ENCODE data around the gene RNF149. TPM values are rescaled to one million over a fixed set of nuclear protein-coding genes. Genes with fewer than 3 reads are reported as not detected.

Gene RNF149
- total and polyA plus RNA-seq, 2 experiments from 2014 or later: 38.8 to 47.6 TPM

- TF ChIP-seq, protein P1, sequence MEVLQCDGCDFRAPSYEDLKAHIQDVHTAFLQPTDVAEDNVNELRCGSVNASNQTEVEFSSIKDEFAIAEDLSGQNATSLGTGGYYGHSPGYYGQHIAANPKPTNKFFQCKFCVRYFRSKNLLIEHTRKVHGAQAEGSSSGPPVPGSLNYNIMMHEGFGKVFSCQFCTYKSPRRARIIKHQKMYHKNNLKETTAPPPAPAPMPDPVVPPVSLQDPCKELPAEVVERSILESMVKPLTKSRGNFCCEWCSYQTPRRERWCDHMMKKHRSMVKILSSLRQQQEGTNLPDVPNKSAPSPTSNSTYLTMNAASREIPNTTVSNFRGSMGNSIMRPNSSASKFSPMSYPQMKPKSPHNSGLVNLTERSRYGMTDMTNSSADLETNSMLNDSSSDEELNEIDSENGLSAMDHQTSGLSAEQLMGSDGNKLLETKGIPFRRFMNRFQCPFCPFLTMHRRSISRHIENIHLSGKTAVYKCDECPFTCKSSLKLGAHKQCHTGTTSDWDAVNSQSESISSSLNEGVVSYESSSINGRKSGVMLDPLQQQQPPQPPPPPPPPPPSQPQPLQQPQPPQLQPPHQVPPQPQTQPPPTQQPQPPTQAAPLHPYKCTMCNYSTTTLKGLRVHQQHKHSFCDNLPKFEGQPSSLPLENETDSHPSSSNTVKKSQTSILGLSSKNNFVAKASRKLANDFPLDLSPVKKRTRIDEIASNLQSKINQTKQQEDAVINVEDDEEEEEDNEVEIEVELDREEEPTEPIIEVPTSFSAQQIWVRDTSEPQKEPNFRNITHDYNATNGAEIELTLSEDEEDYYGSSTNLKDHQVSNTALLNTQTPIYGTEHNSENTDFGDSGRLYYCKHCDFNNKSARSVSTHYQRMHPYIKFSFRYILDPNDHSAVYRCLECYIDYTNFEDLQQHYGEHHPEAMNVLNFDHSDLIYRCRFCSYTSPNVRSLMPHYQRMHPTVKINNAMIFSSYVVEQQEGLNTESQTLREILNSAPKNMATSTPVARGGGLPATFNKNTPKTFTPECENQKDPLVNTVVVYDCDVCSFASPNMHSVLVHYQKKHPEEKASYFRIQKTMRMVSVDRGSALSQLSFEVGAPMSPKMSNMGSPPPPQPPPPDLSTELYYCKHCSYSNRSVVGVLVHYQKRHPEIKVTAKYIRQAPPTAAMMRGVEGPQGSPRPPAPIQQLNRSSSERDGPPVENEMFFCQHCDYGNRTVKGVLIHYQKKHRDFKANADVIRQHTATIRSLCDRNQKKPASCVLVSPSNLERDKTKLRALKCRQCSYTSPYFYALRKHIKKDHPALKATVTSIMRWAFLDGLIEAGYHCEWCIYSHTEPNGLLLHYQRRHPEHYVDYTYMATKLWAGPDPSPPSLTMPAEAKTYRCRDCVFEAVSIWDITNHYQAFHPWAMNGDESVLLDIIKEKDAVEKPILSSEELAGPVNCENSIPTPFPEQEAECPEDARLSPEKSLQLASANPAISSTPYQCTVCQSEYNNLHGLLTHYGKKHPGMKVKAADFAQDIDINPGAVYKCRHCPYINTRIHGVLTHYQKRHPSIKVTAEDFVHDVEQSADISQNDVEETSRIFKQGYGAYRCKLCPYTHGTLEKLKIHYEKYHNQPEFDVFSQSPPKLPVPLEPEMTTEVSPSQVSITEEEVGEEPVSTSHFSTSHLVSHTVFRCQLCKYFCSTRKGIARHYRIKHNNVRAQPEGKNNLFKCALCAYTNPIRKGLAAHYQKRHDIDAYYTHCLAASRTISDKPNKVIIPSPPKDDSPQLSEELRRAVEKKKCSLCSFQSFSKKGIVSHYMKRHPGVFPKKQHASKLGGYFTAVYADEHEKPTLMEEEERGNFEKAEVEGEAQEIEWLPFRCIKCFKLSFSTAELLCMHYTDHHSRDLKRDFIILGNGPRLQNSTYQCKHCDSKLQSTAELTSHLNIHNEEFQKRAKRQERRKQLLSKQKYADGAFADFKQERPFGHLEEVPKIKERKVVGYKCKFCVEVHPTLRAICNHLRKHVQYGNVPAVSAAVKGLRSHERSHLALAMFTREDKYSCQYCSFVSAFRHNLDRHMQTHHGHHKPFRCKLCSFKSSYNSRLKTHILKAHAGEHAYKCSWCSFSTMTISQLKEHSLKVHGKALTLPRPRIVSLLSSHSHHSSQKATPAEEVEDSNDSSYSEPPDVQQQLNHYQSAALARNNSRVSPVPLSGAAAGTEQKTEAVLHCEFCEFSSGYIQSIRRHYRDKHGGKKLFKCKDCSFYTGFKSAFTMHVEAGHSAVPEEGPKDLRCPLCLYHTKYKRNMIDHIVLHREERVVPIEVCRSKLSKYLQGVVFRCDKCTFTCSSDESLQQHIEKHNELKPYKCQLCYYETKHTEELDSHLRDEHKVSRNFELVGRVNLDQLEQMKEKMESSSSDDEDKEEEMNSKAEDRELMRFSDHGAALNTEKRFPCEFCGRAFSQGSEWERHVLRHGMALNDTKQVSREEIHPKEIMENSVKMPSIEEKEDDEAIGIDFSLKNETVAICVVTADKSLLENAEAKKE (CRISPR knock-in tag; IDR thresholded peaks at IDR 0.05): no peak
These were observed 17.8 kb downstream of the RNF149 start (continued) for GRCh38 chr2:101290711-101291110.

DNA sequence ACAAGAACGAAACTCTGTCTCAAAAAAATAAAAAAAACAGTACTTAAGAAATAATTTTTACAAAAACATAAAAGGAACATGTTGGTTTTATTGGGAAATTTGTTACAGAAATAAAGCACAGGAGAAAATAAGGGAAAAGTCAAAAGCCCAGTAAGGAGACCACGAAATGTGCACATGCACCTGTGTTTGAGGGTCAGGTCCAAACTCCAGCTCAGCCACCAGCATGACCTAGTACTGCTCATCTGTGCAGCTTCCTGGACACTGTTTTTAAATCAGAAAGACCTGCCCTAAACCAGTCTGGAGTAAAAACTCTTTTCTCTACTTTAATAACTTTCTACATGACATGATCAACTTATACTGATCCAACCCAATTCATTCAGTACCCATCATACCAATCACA, 21.2 kb downstream of the RNF149 start:
- Histone ChIP-seq H3K9me2 (ENCODE audit: insufficient read depth) (no peaks in the 10 kb centered on the region), H3K79me2 (replicated peaks; ENCODE audit: insufficient read depth) (no peaks in the 10 kb centered on the region), H3K36me3 (ENCODE audit: insufficient read depth) (peaks cover 25% of the 10 kb centered on the region), H3K27me3 (ENCODE audit: insufficient read depth) (no peaks in the 10 kb centered on the region), H3K4me3 (no peak overlapping the region), H4K20me1 (replicated peaks; ENCODE audit: insufficient read depth) (peaks cover 4% of the 10 kb centered on the region; the same call in 1 of the 2 replicates), H2AFZ (no peak overlapping the region), H3K4me2 (no peak overlapping the region), H3F3A (replicated peaks; ENCODE audit: low read depth) (no peaks in the 10 kb centered on the region), H3K27ac (ENCODE audit: low read depth) (no peak overlapping the region), H3K4me1 (ENCODE audit: insufficient read depth) (no peaks in the 10 kb centered on the region)
- H3K27me3 Mint-ChIP-seq (ENCODE audit: insufficient read depth, low read depth, poor library complexity): no peaks in the 10 kb centered on the region
- H3K4me1 Mint-ChIP-seq: no peaks in the 10 kb centered on the region
- no peak for ATAC-seq
- H3K36me3 Mint-ChIP-seq (ENCODE audit: low read depth): peaks cover 26% of the 10 kb centered on the region
- H3K4me3 Mint-ChIP-seq: no peak overlapping the region
- no peak overlapping the region for H3K27ac Mint-ChIP-seq
- no peaks in the 10 kb centered on the region for H3K9me3 Mint-ChIP-seq
- no peak for DNase-seq (ENCODE audit: low spot score)
- TF ChIP-seq EZH2phosphoT487 (IDR thresholded peaks at IDR 0.05; ENCODE audit: unreplicated experiment) (no peak), POLR2AphosphoS5 (IDR thresholded peaks at IDR 0.05; ENCODE audit: low read depth) (no peak), NANOG (IDR thresholded peaks at IDR 0.05; ENCODE audit: borderline replicate concordance) (no peak), EZH2 (IDR thresholded peaks at IDR 0.05; ENCODE audit: low read depth, unreplicated experiment) (no peak), JUNB (IDR thresholded peaks at IDR 0.05; ENCODE audit: unreplicated experiment) (no peak), CREB1 (CRISPR knock-in tag; IDR thresholded peaks at IDR 0.05; ENCODE audit: low read depth) (no peak), ZNF114 (CRISPR knock-in tag; IDR thresholded peaks at IDR 0.05) (no peak), CTCF (conservative IDR thresholded peaks at IDR 0.05; ENCODE audit: low read depth in 2 of 2) (no peak)
- TF ChIP-seq, protein P2, sequence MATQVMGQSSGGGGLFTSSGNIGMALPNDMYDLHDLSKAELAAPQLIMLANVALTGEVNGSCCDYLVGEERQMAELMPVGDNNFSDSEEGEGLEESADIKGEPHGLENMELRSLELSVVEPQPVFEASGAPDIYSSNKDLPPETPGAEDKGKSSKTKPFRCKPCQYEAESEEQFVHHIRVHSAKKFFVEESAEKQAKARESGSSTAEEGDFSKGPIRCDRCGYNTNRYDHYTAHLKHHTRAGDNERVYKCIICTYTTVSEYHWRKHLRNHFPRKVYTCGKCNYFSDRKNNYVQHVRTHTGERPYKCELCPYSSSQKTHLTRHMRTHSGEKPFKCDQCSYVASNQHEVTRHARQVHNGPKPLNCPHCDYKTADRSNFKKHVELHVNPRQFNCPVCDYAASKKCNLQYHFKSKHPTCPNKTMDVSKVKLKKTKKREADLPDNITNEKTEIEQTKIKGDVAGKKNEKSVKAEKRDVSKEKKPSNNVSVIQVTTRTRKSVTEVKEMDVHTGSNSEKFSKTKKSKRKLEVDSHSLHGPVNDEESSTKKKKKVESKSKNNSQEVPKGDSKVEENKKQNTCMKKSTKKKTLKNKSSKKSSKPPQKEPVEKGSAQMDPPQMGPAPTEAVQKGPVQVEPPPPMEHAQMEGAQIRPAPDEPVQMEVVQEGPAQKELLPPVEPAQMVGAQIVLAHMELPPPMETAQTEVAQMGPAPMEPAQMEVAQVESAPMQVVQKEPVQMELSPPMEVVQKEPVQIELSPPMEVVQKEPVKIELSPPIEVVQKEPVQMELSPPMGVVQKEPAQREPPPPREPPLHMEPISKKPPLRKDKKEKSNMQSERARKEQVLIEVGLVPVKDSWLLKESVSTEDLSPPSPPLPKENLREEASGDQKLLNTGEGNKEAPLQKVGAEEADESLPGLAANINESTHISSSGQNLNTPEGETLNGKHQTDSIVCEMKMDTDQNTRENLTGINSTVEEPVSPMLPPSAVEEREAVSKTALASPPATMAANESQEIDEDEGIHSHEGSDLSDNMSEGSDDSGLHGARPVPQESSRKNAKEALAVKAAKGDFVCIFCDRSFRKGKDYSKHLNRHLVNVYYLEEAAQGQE (IDR thresholded peaks at IDR 0.05; ENCODE audit: unreplicated experiment): no peak
